ENCODE data around the gene ADORA2A.

GRCh38 chr22:24428751-24429410 lies 1.5 kb downstream of the ADORA2A start:
- TF ChIP-seq EZH2 (IDR thresholded peaks at IDR 0.05; ENCODE audit: insufficient read depth, poor library complexity, severe bottlenecking) (no peak), EZH2phosphoT487 (IDR thresholded peaks at IDR 0.05; ENCODE audit: insufficient read depth, low read depth) (no peak)
